GM21529 (cell line): ENCODE data around the gene ZNF700.
"Not testable (repeated sequence)": the region's sequence is repeated elsewhere in the genome, so short reads cannot be mapped to it uniquely, and the experiment has no call there.

Experiments used
- ATAC-seq: cut with Tn5 transposase; IDR thresholded peaks from one replicate; pipeline ENCODE4 v1.9.1; 2021; ENCODE audit not compliant: unreplicated experiment

ZNF700 gene

DNA sequence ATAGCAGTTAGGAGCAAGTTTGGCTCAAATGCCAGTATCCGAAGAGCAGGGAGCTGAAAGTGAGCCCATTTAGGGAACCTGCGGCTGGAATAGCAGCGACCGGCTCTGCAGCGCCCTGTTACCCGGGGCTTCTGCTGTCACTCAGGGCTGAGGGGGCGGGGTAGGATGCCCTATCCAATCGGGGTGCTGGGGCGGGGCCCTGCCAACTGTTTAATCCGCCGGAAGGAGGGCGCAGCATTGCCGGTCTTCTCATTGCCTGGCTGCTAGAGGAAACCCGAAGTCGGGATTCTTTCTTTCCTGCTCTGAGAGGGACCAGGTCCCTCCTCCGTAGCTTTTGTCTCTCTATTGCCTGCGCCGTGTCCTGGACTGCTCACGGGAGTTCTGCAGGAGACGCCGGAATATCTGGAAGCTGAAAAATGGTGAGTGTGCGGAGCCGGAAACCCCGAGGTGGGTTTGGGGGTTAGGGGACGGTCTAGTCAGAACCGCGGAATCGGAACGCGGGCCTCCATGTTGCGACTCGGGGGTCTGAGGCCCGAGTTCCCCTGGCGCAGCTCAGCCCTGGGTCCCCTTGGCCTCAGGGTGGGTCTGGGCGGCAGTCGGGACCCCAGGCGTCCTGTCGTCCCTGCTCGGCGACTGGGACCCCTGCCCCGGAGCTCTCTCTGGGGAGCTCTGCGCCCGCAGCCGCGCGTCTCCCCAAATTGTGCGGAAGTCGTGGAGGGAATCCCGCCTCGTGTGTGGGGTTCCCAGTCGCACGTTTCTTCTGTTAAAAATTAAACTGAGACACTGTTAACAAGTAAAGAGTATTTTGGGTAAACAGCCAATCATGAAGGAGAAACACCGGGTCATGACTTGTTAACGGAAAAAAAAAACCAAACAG is 62.7 kb downstream of the ZNF700 start:
- peak; percentile 87 for ATAC-seq

DNA sequence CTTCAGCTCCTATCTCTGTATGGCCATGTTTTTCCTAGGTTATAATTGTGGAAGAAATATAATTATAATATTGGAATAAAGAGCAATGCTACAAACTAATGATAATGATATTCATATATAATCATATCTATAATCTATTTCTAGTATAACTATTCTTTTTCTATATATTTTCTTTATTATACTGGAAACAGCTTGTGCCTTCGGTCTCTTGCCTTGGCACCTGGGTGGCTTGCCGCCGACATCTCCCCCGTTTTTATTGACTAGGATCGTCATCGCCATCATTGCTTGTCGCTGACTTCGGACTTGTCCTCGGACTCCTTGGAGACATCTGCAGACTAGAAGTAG is 64.2 kb downstream of the ZNF700 start:
- no peak for ATAC-seq

DNA sequence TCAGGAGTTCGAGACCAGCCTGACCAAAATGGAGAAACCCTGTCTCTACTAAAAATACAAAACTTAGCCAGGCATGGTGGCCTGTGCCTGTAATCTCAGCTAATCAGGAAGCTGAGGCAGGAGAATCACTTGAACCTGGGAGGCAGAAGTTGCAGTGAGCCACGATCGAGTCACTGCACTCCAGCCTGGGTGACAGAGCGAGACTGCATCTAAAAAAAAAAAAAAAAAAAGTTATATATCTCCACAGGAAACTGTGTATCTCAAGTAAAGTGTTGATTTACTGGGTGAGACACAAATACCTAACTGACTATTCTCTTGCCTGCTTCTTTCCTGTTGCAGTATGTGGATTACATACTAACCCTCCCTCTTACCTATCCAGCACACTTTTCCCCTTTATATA is 67.0 kb downstream of the ZNF700 start:
- ATAC-seq = not testable (repeated sequence)

DNA sequence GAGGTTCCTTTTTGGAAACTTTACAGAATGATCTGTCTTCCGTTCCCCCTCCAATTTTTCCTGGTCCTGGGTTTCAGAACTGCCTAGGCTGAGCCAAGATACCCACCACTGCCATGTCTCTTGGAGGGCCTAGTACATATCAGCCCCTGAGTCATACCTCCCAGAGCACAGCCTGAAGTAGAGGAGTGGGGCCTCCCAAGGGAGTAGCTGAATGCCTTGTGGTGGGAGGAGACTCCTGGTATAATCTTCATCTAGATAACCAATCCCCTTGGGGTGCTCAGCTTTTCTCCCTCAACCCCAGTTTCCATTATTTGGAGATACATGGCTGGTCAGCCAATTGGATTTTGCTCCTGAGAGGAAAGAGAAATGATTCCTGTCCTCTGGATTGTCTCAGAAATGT is 70.3 kb downstream of the ZNF700 start:
- ATAC-seq = no peak
